Adrenal gland (tissue), 5 donors: ENCODE results near the gene WWP2.

Experiments used
- CTCF ChIP-seq, 6 experiments: fragments of 450-650 bp in 4 of 6; fragments of 200-600 bp in 2 of 6; sonication (generic) in 1 of 6; IDR thresholded peaks; 1 replicate in 5 of 6; 2 replicates in 1 of 6; pipeline versions ENCODE4 v1.5.1 to v1.8.0; 2016 to 2021; ENCODE audit warnings: antibody characterized with exemption in 6 of 6, mild to moderate bottlenecking in 2 of 6, moderate library complexity in 1 of 6
- POLR2A ChIP-seq, 2 donors: fragments of 450-650 bp; IDR thresholded peaks; one replicate each; pipeline ENCODE4 v1.6.1; 2017; ENCODE audit warnings: antibody characterized with exemption in 2 of 2, mild to moderate bottlenecking in 2 of 2, moderate library complexity in 1 of 2
- donor health status: DM: no; HTN: no; CAD: no.

- no peak for TF ChIP-seq CTCF (IDR thresholded peaks at IDR 0.05)
- TF ChIP-seq POLR2A (IDR thresholded peaks at IDR 0.05) = no peak
These were observed 43.9 kb upstream of the WWP2 start for GRCh38 chr16:69718111-69718764.
